Neural cell (in vitro differentiated cells): Measurements from ENCODE around the gene SEC31A. TPM values are rescaled to one million over a fixed set of nuclear protein-coding genes. Genes with fewer than 3 reads are reported as not detected.

Source experiments
- H2AFZ ChIP-seq: fragments of 200-600, 300-800 bp; sonication (generic), shearing (Covaris generic); 2 replicates; pipeline ENCODE4 v1.6.0; 2014; ENCODE audit warnings: low read depth, mild to moderate bottlenecking, antibody characterized with exemption, low read length, moderate library complexity
- H3F3A ChIP-seq: fragments of 200-600 bp; shearing (Covaris generic); 2 replicates; pipeline ENCODE4 v1.6.1; 2016; ENCODE audit warnings: mild to moderate bottlenecking, moderate library complexity, mixed read lengths, antibody characterized with exemption, low read length; ENCODE audit not compliant: insufficient read depth, poor library complexity, severe bottlenecking
- H3K27ac ChIP-seq: fragments of 200-600, 300-800 bp; sonication (generic), shearing (Covaris generic); 2 replicates; pipeline ENCODE4 v1.5.1; 2014; ENCODE audit warnings: mild to moderate bottlenecking, low read length, moderate library complexity
- H3K27me3 ChIP-seq: fragments of 300-800, 200-600 bp; sonication (generic), shearing (Covaris generic); 2 replicates; pipeline ENCODE4 v1.6.0; 2014; ENCODE audit warnings: mild to moderate bottlenecking, low read depth, low read length, moderate library complexity; ENCODE audit not compliant: insufficient read depth
- H3K36me3 ChIP-seq: fragments of 300-800, 200-600 bp; sonication (generic), shearing (Covaris generic); 2 replicates; pipeline ENCODE4 v1.5.1; 2014; ENCODE audit warnings: mild to moderate bottlenecking, antibody characterized with exemption, low read length, moderate library complexity; ENCODE audit not compliant: insufficient read depth
- H3K4me2 ChIP-seq: fragments of 300-800, 200-600 bp; sonication (generic), shearing (Covaris generic); 2 replicates; pipeline ENCODE4 v1.6.0; 2014; ENCODE audit warnings: mild to moderate bottlenecking, low read length
- H3K4me3 ChIP-seq: fragments of 300-800, 200-600 bp; sonication (generic), shearing (Covaris generic); 2 replicates; pipeline ENCODE4 v1.5.1; 2014; ENCODE audit warnings: mild to moderate bottlenecking, low read length, moderate library complexity
- H3K79me2 ChIP-seq: fragments of 200-600 bp; shearing (Covaris generic); replicated peaks from 2 replicates; pipeline ENCODE4 v1.6.0; 2014; ENCODE audit warnings: mild to moderate bottlenecking, low read length, moderate library complexity; ENCODE audit not compliant: insufficient read depth
- H3K9ac ChIP-seq: fragments of 300-800, 200-600 bp; sonication (generic), shearing (Covaris generic); 2 replicates; pipeline ENCODE4 v1.6.1; 2016; ENCODE audit warnings: mild to moderate bottlenecking, low read length, mixed read lengths
- H3K9me2 ChIP-seq: fragments of 200-600 bp; shearing (Covaris generic); 2 replicates; pipeline ENCODE4 v1.6.1; 2016; ENCODE audit warnings: mild to moderate bottlenecking, low read length, mixed read lengths; ENCODE audit not compliant: insufficient read depth
- H3K9me3 ChIP-seq: fragments of 200-600, 300-800 bp; sonication (generic), shearing (Covaris generic); 2 replicates; pipeline ENCODE4 v1.6.1; 2016; ENCODE audit warnings: mild to moderate bottlenecking, mixed run types, low read length, moderate library complexity, mixed read lengths
- H4K20me1 ChIP-seq: fragments of 200-600 bp; shearing (Covaris generic); 2 replicates; pipeline ENCODE4 v1.6.1; 2016; ENCODE audit warnings: mild to moderate bottlenecking, mixed run types; ENCODE audit not compliant: insufficient read depth
- CTCF ChIP-seq: fragments of 450-650 bp; IDR thresholded peaks from 2 replicates; pipeline ENCODE4 v1.5.1; 2014; ENCODE audit warnings: antibody characterized with exemption, mild to moderate bottlenecking, moderate library complexity; ENCODE audit not compliant: poor library complexity, severe bottlenecking
- EP300 ChIP-seq: fragments of 450-650 bp; conservative IDR thresholded peaks from 2 replicates; pipeline ENCODE4 v1.6.1; 2014; ENCODE audit warnings: antibody characterized with exemption, mild to moderate bottlenecking, moderate library complexity; ENCODE audit not compliant: poor library complexity, severe bottlenecking
- EZH2 ChIP-seq: fragments of 200-600, 300-800 bp; shearing (Covaris generic), sonication (generic); IDR thresholded peaks from 2 replicates; pipeline ENCODE4 v1.6.1; 2014; ENCODE audit warnings: antibody characterized with exemption, low read length, borderline replicate concordance, mild to moderate bottlenecking; ENCODE audit not compliant: insufficient read depth, poor library complexity, severe bottlenecking
- MXI1 ChIP-seq: fragments of 450-650 bp; conservative IDR thresholded peaks from 2 replicates; pipeline ENCODE4 v1.6.1; 2014; ENCODE audit warnings: antibody characterized with exemption, mild to moderate bottlenecking; ENCODE audit not compliant: poor library complexity, severe bottlenecking
- POLR2AphosphoS5 ChIP-seq: IDR thresholded peaks from 2 replicates; pipeline ENCODE4 v1.6.1; 2012
- RAD21 ChIP-seq: fragments of 450-650 bp; conservative IDR thresholded peaks from 2 replicates; pipeline ENCODE4 v1.6.1; 2014; ENCODE audit warnings: antibody characterized with exemption, mild to moderate bottlenecking, moderate library complexity
- REST ChIP-seq: IDR thresholded peaks from 2 replicates; pipeline ENCODE4 v1.6.1; 2012; ENCODE audit warnings: borderline replicate concordance
- SMC3 ChIP-seq: fragments of 450-650 bp; conservative IDR thresholded peaks from 2 replicates; pipeline ENCODE4 v1.6.1; 2014; ENCODE audit warnings: antibody characterized with exemption, mild to moderate bottlenecking, moderate library complexity; ENCODE audit not compliant: poor library complexity
- TAF1 ChIP-seq: IDR thresholded peaks from 2 replicates; pipeline ENCODE4 v1.6.1; 2012; ENCODE audit warnings: low read depth
- polyA plus RNA-seq: library from polyadenylated mRNA; depleted of rRNA; stranded (reverse); fragments of >200 nt; gene quantifications from 2 replicates; pipeline ENCODE4 v1.2.3, GENCODE V29; 2014

Gene SEC31A
- polyA plus RNA-seq, 1 donor from 2014 or later, result 139 TPM

- H3K4me2 ChIP-seq, result no peak overlapping the region
- no peak overlapping the region for H3K27ac ChIP-seq
Observed at GRCh38 chr4:82825425-82825824, 65.5 kb downstream of the SEC31A start.

GRCh38 chr4:82823062-82823461, 67.9 kb downstream of the SEC31A start:
- Histone ChIP-seq H3F3A (no peaks in the 10 kb centered on the region), H3K9ac (no peak overlapping the region), H3K4me3 (no peak overlapping the region), H3K9me2 (no peaks in the 10 kb centered on the region), H3K27me3 (no peaks in the 10 kb centered on the region), H3K4me2 (no peak overlapping the region), H2AFZ (no peak overlapping the region), H3K79me2 (no peaks in the 10 kb centered on the region), H3K36me3 (no peaks in the 10 kb centered on the region), H4K20me1 (no peaks in the 10 kb centered on the region), H3K27ac (no peak overlapping the region), H3K9me3 (no peaks in the 10 kb centered on the region)
- TF ChIP-seq EP300 (no peak), TAF1 (no peak)

More at GRCh38 chr4:82825425-82825824, 65.5 kb downstream of the SEC31A start:
- no peaks in the 10 kb centered on the region for H4K20me1 ChIP-seq
- no peak overlapping the region for H3K9ac ChIP-seq
- no peaks in the 10 kb centered on the region for H3K36me3 ChIP-seq
- no peaks in the 10 kb centered on the region for H3K79me2 ChIP-seq
- no peaks in the 10 kb centered on the region for H3K9me3 ChIP-seq
- no peaks in the 10 kb centered on the region for H3F3A ChIP-seq
- no peaks in the 10 kb centered on the region for H3K27me3 ChIP-seq
- H3K9me2 ChIP-seq, result no peaks in the 10 kb centered on the region
- TF ChIP-seq MXI1 (no peak), POLR2AphosphoS5 (no peak), EP300 (no peak), TAF1 (no peak), RAD21 (no peak), EZH2 (no peak), SMC3 (no peak), REST (no peak)
- no peak overlapping the region for H2AFZ ChIP-seq
- no peak overlapping the region for H3K4me3 ChIP-seq

GRCh38 chr4:82820689-82821088, 70.3 kb downstream of the SEC31A start:
- TF ChIP-seq MXI1 (no peak), RAD21 (no peak), CTCF (no peak), TAF1 (no peak), SMC3 (no peak), EP300 (no peak), EZH2 (no peak), REST (no peak), POLR2AphosphoS5 (no peak)
- H3K27ac ChIP-seq, result no peak overlapping the region
- H3K36me3 ChIP-seq, result no peaks in the 10 kb centered on the region
- no peaks in the 10 kb centered on the region for H3K27me3 ChIP-seq
- no peaks in the 10 kb centered on the region for H3K79me2 ChIP-seq
- no peak overlapping the region for H3K9ac ChIP-seq
- H2AFZ ChIP-seq, result no peak overlapping the region
- H3K9me3 ChIP-seq, result no peaks in the 10 kb centered on the region
- H3K4me2 ChIP-seq, result no peak overlapping the region
- H3F3A ChIP-seq, result no peaks in the 10 kb centered on the region
- no peaks in the 10 kb centered on the region for H3K9me2 ChIP-seq
- no peaks in the 10 kb centered on the region for H4K20me1 ChIP-seq
- no peak overlapping the region for H3K4me3 ChIP-seq
